T-cell (primary cell): ENCODE measurements around the gene ADCY4. TPM values are rescaled to one million over a fixed set of nuclear protein-coding genes. Genes with fewer than 3 reads are reported as not detected.

Experiments
- ATAC-seq, 4 experiments: fragments of 200-7000 bp in 3 of 4; fragments of 150-1000 bp in 1 of 4; cut with Tn5 transposase; replicated peaks in 1 of 4; 1 replicate in 3 of 4; 2 replicates in 1 of 4; pipeline ENCODE4 v1.10.0; 2021; ENCODE audit warnings: moderate library complexity in 3 of 4, mild to moderate bottlenecking in 2 of 4, moderate number of reproducible peaks in 1 of 4
- CTCF ChIA-PET, 2 donors: fragments of 300-600 bp; sonication (Branson Sonifier 250); formaldehyde crosslinking; loops; one replicate each; lab custom pipeline; 2022; ENCODE audit warnings: antibody characterized with exemption in 2 of 2; lab: Charles Lee
- POLR2A ChIA-PET, 2 donors: fragments of 300-600 bp; sonication (Branson Sonifier 250); formaldehyde crosslinking; loops; one replicate each; lab custom pipeline; 2022; ENCODE audit warnings: antibody characterized with exemption in 2 of 2; lab: Charles Lee
- DNase-seq, 35 experiments: peaks; one replicate each; pipeline versions ENCODE4 v3.0.0 to v3.0.0-alpha.2; 2013 to 2023
- H3K27ac ChIP-seq: one replicate; pipeline ENCODE4 v1.5.1; 2013; ENCODE audit warnings: low read length
- H3K27me3 ChIP-seq, 2 experiments: replicated peaks in 1 of 2; 1 replicate in 1 of 2; 2 replicates in 1 of 2; pipeline versions ENCODE4 v1.6.1 to v1.7.0; 2013; ENCODE audit warnings: low read length in 1 of 2, mixed read lengths in 1 of 2; ENCODE audit not compliant: control insufficient read depth in 2 of 2, insufficient read depth in 2 of 2; ENCODE audit errors: extremely low read depth in 1 of 2
- H3K36me3 ChIP-seq, 2 donors: 1 replicate in 1 of 2; 2 replicates in 1 of 2; pipeline versions ENCODE4 v1.6.1 to v1.7.0; 2013; ENCODE audit warnings: low read length in 1 of 2; ENCODE audit not compliant: control insufficient read depth in 2 of 2, insufficient read depth in 1 of 2; ENCODE audit errors: extremely low read depth in 1 of 2
- H3K4me1 ChIP-seq, 2 experiments: 1 replicate in 1 of 2; 2 replicates in 1 of 2; pipeline versions ENCODE4 v1.6.1 to v1.7.0; 2013; ENCODE audit warnings: low read length in 2 of 2, mixed read lengths in 1 of 2; ENCODE audit not compliant: insufficient read depth in 2 of 2, control insufficient read depth in 1 of 2; ENCODE audit errors: extremely low read depth in 1 of 2
- H3K4me3 ChIP-seq, 2 donors: 1 replicate in 1 of 2; 2 replicates in 1 of 2; pipeline versions ENCODE4 v1.5.1 to v1.7.0; 2013; ENCODE audit warnings: mild to moderate bottlenecking in 2 of 2, low read length in 1 of 2, moderate library complexity in 1 of 2; ENCODE audit not compliant: control insufficient read depth in 1 of 2; ENCODE audit errors: extremely low read depth in 1 of 2
- H3K9me3 ChIP-seq: 2 replicates; pipeline ENCODE4 v1.7.0; 2013
- H3K27ac Mint-ChIP-seq, 2 donors: one replicate each; pipeline ENCODE4 v1.8.0; 2020 to 2021; ENCODE audit warnings: mild to moderate bottlenecking in 2 of 2, mixed read lengths in 2 of 2
- H3K27me3 Mint-ChIP-seq, 2 donors: one replicate each; pipeline ENCODE4 v1.8.0; 2021 to 2022; ENCODE audit warnings: mixed read lengths in 2 of 2
- H3K36me3 Mint-ChIP-seq: one replicate; pipeline ENCODE4 v1.8.0; 2021; ENCODE audit warnings: mixed read lengths
- H3K4me1 Mint-ChIP-seq, 3 donors: one replicate each; pipeline ENCODE4 v1.8.0; 2020 to 2022; ENCODE audit warnings: mixed read lengths in 3 of 3, mild to moderate bottlenecking in 1 of 3
- H3K4me3 Mint-ChIP-seq, 3 donors: one replicate each; pipeline ENCODE4 v1.8.0; 2020 to 2022; ENCODE audit warnings: mild to moderate bottlenecking in 3 of 3, mixed read lengths in 3 of 3, moderate library complexity in 3 of 3
- H3K9me3 Mint-ChIP-seq, 3 donors: one replicate each; pipeline ENCODE4 v1.8.0; 2020 to 2022; ENCODE audit warnings: mixed read lengths in 3 of 3
- WGBS: methylation state at CpG from one replicate; pipeline ENCODE4 v1.1.5; 2013; ENCODE audit warnings: missing lambda C conversion rate; ENCODE audit not compliant: insufficient coverage; 5-methylcytosine and 5-hydroxymethylcytosine counted together
- total RNA-seq, 35 experiments: library from RNA in 6 of 35; stranded (reverse) in 6 of 35; fragments of 120-200 nt in 1 of 35; gene quantifications; one replicate each; pipeline versions ENCODE4 v1.2.1 to v1.2.4 and lab custom pipeline; 2013 to 2026

ADCY4 gene
- total RNA-seq, 5 donors from 2014 or later (not counting 1 experiment from before 2014, with no cell fraction given): 7.8 to 10.4 (median 8.5) TPM

DNA sequence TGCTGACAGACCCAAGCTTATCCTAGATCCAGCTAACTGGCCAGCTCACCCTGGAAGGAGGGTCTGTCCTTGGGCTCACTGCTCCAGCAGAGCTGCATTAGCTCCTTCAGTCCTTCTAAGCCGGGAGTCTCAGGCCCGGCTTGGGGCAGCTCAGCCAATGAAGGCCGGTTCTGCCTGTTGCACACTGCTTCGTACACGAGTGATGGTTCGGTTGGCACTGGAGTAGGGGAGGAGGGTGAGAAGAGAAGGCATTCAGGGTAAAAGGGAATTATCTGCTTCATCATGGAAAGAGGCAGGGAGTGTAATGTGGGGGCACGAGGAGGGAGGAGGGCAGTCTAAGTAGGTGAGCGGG lies 2.9 kb upstream of the ADCY4 start:
- H3K4me3 ChIP-seq: no peak overlapping the region
- ChIA-PET CTCF (interaction anchor here in 1 of 2 donors (0.6 to 1.5 kb wide), 2 partner anchors 11 to 94 kb away, joined by 3 to 4 read pairs; no protein-coding TSS in a partner anchor), POLR2A (interaction anchor here in 1 of 2 donors (0.6 kb wide), 1 partner anchor 10 kb away, joined by 3 read pairs; no protein-coding TSS in a partner anchor)
- H3K27ac ChIP-seq: no peak overlapping the region
- no peak for DNase-seq
- WGBS: 97% methylated on average over 6 of the region's 8 CpGs
- H3K4me1 ChIP-seq: peaks cover 14 to 45% of the 10 kb centered on the region in 2 experiments
- H3K27me3 ChIP-seq: peaks cover 7 to 33% of the 10 kb centered on the region in 2 experiments
- H3K9me3 ChIP-seq: no peaks in the 10 kb centered on the region
- H3K4me3 Mint-ChIP-seq: peak overlapping the region; percentile 67 to 96 (median 84)
- H3K27ac Mint-ChIP-seq: peak overlapping the region in 1 of 2 donors; percentile 4
- no peak for ATAC-seq
- no peaks in the 10 kb centered on the region for H3K9me3 Mint-ChIP-seq
- peaks cover 10 to 24% of the 10 kb centered on the region in 2 donors for H3K27me3 Mint-ChIP-seq
- peaks cover 31% of the 10 kb centered on the region for H3K36me3 Mint-ChIP-seq
- H3K36me3 ChIP-seq: peaks cover 16 to 26% of the 10 kb centered on the region in 2 donors
- peaks cover 37 to 59% (median 41%) of the 10 kb centered on the region in 3 donors for H3K4me1 Mint-ChIP-seq

DNA sequence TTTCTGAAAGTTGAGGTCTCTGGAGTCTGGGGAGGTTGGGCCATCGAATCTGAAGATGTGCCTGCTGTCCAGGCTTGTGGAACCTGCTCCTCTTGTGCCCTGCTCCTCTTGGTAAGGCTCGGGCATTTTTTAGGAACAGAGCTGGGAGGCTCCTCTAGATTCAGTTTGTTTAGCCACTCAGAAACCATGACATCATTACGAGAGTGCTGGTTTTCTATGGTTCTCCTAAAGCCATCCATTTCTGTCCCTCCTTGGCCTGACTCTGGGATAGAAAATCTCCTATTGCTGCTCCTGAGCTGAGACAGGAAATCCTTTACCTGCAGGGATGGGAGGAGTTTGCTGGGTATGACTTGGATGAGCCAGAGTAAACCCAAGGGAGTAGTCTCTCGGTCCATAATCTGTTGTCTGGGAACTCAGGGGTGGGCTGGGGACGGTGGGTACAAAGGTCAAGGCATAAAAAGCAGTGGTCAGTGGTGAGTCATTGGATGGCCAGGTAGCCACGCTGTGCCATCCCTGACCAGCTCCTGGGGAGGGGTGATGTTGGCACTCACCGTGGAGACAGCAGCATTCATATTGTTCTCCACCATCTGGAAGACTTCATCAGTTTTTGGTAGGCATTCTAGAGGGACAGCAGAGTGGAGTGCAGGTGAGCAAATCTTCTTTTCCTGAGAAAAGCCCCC lies 2.4 kb upstream of the ADCY4 start:
- Mint-ChIP-seq H3K27me3 (peaks cover 9 to 25% of the 10 kb centered on the region in 2 donors), H3K4me1 (peaks cover 42 to 63% (median 47%) of the 10 kb centered on the region in 3 donors), H3K27ac (no peak overlapping the region), H3K36me3 (peaks cover 31% of the 10 kb centered on the region), H3K4me3 (peak overlapping the region; percentile 67 to 96 (median 84)), H3K9me3 (no peaks in the 10 kb centered on the region)
- Histone ChIP-seq H3K36me3 (peaks cover 16 to 26% of the 10 kb centered on the region in 2 donors), H3K27ac (no peak overlapping the region), H3K27me3 (peaks cover 8 to 38% of the 10 kb centered on the region in 2 experiments), H3K4me3 (no peak overlapping the region), H3K9me3 (no peaks in the 10 kb centered on the region), H3K4me1 (peaks cover 19 to 50% of the 10 kb centered on the region in 2 experiments)
- ChIA-PET CTCF (interaction anchor here (0.6 kb wide), 3 partner anchors 10 to 87 kb away, joined by 3 to 4 read pairs (median 3); no protein-coding TSS in a partner anchor), POLR2A (interaction anchor here in 1 of 2 donors (0.6 kb wide), 1 partner anchor 11 kb away, joined by 3 read pairs; no protein-coding TSS in a partner anchor)
- no peak for ATAC-seq
- WGBS: 100% methylated on average over 4 of the region's 7 CpGs
- no peak for DNase-seq

DNA sequence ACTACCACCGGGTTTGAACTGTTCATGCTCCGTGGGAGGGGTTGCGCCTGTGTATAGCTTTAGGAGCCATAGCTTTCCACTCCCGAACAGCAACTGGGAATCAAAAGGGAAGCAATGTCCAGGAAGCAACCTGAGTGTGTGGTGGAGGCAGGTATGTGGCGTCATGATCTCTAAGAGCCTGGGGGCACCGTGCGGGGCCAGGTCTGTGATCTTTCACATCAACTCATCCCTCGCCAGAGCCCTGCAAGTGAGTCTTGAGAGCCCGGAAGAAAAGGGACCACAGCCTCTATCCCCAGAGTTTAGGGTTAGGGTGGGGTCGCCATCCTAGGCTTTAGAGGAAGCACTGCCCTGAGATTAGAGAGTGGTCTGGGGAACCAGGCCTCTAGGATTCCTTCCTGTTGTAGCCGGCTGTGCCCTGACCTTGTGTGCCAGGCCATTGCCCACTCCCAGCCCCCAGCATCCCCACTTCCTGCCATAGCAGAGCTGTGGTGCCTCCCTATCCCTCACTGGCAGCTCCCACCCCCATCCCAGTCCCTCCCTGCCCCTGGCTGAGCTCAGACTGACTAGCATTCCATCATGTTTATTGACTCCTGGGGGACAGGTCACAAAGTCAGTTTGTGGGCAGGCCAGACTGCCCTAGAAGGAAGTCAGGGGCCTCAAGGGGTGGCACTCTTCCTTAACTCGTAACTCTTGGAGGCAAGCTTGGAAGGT lies 745 bp upstream of the ADCY4 start:
- H3K27ac ChIP-seq: no peak overlapping the region
- no peaks in the 10 kb centered on the region for H3K9me3 Mint-ChIP-seq
- peaks cover 8 to 45% of the 10 kb centered on the region in 2 experiments for H3K27me3 ChIP-seq
- no peak overlapping the region for H3K4me3 ChIP-seq
- H3K27ac Mint-ChIP-seq: no peak overlapping the region
- no peaks in the 10 kb centered on the region for H3K9me3 ChIP-seq
- peaks cover 16 to 26% of the 10 kb centered on the region in 2 donors for H3K36me3 ChIP-seq
- peaks cover 31% of the 10 kb centered on the region for H3K36me3 Mint-ChIP-seq
- peaks cover 23 to 66% of the 10 kb centered on the region in 2 experiments for H3K4me1 ChIP-seq
- ChIA-PET POLR2A (no interaction called here), CTCF (interaction anchor here (0.6 to 1.2 kb wide), 3 partner anchors 83 to 97 kb away, joined by 5 to 7 read pairs (median 7); no protein-coding TSS in a partner anchor)
- peaks cover 55 to 78% (median 55%) of the 10 kb centered on the region in 3 donors for H3K4me1 Mint-ChIP-seq
- peak overlapping the region in 2 of 3 donors; percentile 41 to 84 for H3K4me3 Mint-ChIP-seq
- DNase-seq (no peak), ATAC-seq (no peak)
- peaks cover 13 to 26% of the 10 kb centered on the region in 2 donors for H3K27me3 Mint-ChIP-seq
- WGBS: 89% methylated on average over 6 of the region's 12 CpGs

DNA sequence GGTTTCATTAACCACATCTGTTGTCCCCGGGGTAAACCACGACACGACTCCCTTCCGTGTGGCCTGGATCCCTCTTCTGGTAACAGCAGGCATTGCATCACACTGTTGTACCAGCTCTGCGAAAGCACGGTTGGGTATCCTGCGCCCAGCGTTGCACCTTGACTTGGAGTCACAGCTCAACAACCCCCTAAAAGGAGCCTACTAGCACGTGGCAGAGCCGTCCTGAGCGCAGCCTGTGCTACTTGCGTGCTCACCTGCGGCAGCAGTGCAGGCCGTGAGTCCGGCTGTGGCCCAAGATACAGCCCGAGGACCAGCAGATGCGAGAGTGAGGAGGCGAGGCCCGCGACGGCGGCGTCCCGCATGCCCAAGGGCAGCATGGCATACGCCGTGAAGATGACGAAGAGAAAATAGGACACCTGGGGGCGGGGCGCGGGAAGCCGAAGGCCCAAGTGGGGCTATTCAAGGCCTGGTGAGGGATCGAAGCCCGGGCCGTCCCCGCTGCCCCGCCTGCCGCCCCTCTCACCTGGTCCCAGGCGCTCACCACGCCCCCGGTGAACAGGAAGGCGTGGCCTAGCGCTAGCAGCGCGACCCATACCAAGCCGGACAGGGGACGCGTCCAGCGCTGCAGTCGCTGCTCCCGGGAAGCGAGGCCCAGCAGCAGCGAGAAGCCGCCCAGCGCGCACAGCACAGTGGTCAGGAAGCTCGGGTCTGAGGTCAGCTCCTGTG lies 2.4 kb downstream of the ADCY4 start:
- no peaks in the 10 kb centered on the region for H3K9me3 Mint-ChIP-seq
- Histone ChIP-seq H3K9me3 (no peaks in the 10 kb centered on the region), H3K36me3 (peaks cover 15% of the 10 kb centered on the region in 2 donors), H3K27me3 (peaks cover 8 to 46% of the 10 kb centered on the region in 2 experiments), H3K27ac (no peak overlapping the region), H3K4me3 (peak overlapping the region; percentile 35 to 38), H3K4me1 (peaks cover 17 to 79% of the 10 kb centered on the region in 2 experiments)
- peak; percentile 81 to 88 (median 87) for ATAC-seq
- peak overlapping the region; percentile 77 to 84 (median 78) for H3K4me3 Mint-ChIP-seq
- peaks cover 53 to 81% (median 56%) of the 10 kb centered on the region in 3 donors for H3K4me1 Mint-ChIP-seq
- H3K27ac Mint-ChIP-seq: peak overlapping the region; percentile 54 to 75
- POLR2A ChIA-PET: interaction anchor here (0.5 to 0.6 kb wide), 2 partner anchors 24 to 99 kb away, joined by 3 read pairs; no protein-coding TSS in a partner anchor
- H3K27me3 Mint-ChIP-seq: peaks cover 18 to 29% of the 10 kb centered on the region in 2 donors
- CTCF ChIA-PET: interaction anchor here (0.6 to 4.3 kb wide), 24 partner anchors 12 to 360 kb away, joined by 3 to 66 read pairs (median 5); partner anchors contain the start of genes DHRS1 (in 1 of the 2), KHNYN (in 1 of the 2), NOP9 (in 1 of the 2) and TINF2 (in 1 of the 2)
- WGBS: 20% methylated on average over 56 of the region's 56 CpGs
- DNase-seq: peak; percentile 69 to 95 (median 86)
- H3K36me3 Mint-ChIP-seq: peaks cover 20% of the 10 kb centered on the region

DNA sequence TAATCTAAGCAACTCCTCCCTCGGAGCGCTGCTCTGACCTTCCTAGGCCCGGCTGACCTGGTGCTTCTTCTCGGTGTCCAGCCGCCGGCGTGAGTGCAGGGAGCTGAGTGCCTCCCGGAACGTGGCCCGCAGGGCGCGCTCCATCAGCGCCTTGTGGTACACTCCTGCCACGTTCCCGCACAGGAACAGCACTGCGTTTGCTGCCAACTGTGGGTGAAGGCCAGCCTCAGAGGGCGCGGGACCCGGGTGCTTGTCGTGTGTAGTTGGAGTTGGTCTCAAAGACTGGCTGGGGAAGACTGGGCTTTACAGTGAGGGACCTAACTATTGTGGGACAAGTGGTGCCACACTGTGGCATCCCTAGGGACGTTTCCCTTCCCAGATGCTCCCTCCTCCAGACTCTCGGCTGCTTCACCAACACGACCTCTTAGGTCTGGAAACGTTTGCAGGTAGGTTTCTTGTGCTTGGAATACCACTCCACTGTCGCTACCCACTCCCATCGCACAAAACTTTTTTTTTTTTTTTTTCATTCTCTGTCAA lies 3.1 kb downstream of the ADCY4 start:
- H3K4me3 ChIP-seq: peak overlapping the region in 1 of 2 donors; percentile 6
- peak overlapping the region; percentile 77 to 84 (median 78) for H3K4me3 Mint-ChIP-seq
- no peak overlapping the region for H3K27ac ChIP-seq
- no peaks in the 10 kb centered on the region for H3K9me3 Mint-ChIP-seq
- H3K27ac Mint-ChIP-seq: peak overlapping the region; percentile 54 to 75
- H3K36me3 Mint-ChIP-seq: peaks cover 14% of the 10 kb centered on the region
- H3K9me3 ChIP-seq: no peaks in the 10 kb centered on the region
- H3K27me3 ChIP-seq: peaks cover 8 to 46% of the 10 kb centered on the region in 2 experiments
- peaks cover 18 to 29% of the 10 kb centered on the region in 2 donors for H3K27me3 Mint-ChIP-seq
- H3K4me1 ChIP-seq: peaks cover 22 to 85% of the 10 kb centered on the region in 2 experiments
- H3K4me1 Mint-ChIP-seq: peaks cover 59 to 86% (median 60%) of the 10 kb centered on the region in 3 donors
- ChIA-PET POLR2A (no interaction called here), CTCF (interaction anchor here (0.6 to 4.3 kb wide), 15 partner anchors 20 to 360 kb away, joined by 3 to 66 read pairs (median 6); partner anchors contain the start of genes KHNYN (in 1 of the 2), LTB4R2 (in 1 of the 2) and TINF2 (in 1 of the 2))
- DNase-seq (peak in 1 of 35 experiments; percentile 7), ATAC-seq (no peak)
- peaks cover 8 to 9% of the 10 kb centered on the region in 2 donors for H3K36me3 ChIP-seq
- 45% methylated on average over 24 of the region's 26 CpGs for WGBS
